Measurements from ENCODE around the gene FILIP1L. TPM values are rescaled to one million over a fixed set of nuclear protein-coding genes. Genes with fewer than 3 reads are reported as not detected.

The FILIP1L gene
- total and polyA plus RNA-seq, 2 of the 13 experiments (the other 11 are each of a cell fraction or from before 2014, with no cell fraction given), result 8.1 to 187 TPM

DNA sequence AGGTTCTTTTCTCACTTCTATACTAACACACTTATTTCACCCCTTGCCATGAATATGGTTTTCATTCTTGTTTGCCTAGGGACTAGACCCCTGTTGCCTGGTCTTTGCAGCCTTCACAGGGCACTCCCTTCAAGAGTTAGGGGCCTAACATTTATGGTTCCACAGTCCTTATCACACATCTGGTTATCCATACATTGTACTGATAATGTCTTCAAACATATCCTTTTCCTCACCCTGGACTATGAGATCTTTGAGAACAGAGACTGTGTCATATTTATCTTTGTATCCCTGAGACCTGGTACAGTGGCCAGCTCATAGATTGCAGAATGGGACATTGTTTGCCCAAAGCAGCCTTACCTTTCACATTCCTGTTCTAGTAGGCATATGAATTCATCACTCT, 190.4 kb downstream of the FILIP1L start (continued):
- TF ChIP-seq, protein P1, sequence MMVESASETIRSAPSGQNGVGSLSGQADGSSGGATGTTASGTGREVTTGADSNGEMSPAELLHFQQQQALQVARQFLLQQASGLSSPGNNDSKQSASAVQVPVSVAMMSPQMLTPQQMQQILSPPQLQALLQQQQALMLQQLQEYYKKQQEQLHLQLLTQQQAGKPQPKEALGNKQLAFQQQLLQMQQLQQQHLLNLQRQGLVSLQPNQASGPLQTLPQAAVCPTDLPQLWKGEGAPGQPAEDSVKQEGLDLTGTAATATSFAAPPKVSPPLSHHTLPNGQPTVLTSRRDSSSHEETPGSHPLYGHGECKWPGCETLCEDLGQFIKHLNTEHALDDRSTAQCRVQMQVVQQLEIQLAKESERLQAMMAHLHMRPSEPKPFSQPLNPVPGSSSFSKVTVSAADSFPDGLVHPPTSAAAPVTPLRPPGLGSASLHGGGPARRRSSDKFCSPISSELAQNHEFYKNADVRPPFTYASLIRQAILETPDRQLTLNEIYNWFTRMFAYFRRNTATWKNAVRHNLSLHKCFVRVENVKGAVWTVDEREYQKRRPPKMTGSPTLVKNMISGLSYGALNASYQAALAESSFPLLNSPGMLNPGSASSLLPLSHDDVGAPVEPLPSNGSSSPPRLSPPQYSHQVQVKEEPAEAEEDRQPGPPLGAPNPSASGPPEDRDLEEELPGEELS (CRISPR knock-in tag; IDR thresholded peaks at IDR 0.05), result peak; percentile 72
- peak; percentile 75; the same call in 1 of the 2 replicates for TF ChIP-seq ZNF792 (CRISPR knock-in tag; IDR thresholded peaks at IDR 0.05)
- no peak for TF ChIP-seq ZBTB3 (CRISPR knock-in tag; IDR thresholded peaks at IDR 0.05; ENCODE audit: borderline replicate concordance, low read depth)
- TF ChIP-seq, protein P2, sequence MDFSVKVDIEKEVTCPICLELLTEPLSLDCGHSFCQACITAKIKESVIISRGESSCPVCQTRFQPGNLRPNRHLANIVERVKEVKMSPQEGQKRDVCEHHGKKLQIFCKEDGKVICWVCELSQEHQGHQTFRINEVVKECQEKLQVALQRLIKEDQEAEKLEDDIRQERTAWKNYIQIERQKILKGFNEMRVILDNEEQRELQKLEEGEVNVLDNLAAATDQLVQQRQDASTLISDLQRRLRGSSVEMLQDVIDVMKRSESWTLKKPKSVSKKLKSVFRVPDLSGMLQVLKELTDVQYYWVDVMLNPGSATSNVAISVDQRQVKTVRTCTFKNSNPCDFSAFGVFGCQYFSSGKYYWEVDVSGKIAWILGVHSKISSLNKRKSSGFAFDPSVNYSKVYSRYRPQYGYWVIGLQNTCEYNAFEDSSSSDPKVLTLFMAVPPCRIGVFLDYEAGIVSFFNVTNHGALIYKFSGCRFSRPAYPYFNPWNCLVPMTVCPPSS (IDR thresholded peaks at IDR 0.05), result no peak
- TF ChIP-seq ZNF121 (CRISPR knock-in tag; IDR thresholded peaks at IDR 0.05), result peak; percentile 78
- no peak for TF ChIP-seq ZNF788 (CRISPR knock-in tag; IDR thresholded peaks at IDR 0.05; ENCODE audit: borderline replicate concordance)
- TF ChIP-seq RORA (CRISPR knock-in tag; IDR thresholded peaks at IDR 0.05), result no peak
- TF ChIP-seq RCOR2 (CRISPR knock-in tag; IDR thresholded peaks at IDR 0.05), result peak; percentile 64
- no peak for TF ChIP-seq FOXP1 (IDR thresholded peaks at IDR 0.05)
- TF ChIP-seq FOXP1 (CRISPR knock-in tag; IDR thresholded peaks at IDR 0.05), result peak; percentile 26; the same call in 1 of the 2 replicates
- TF ChIP-seq ZFY (CRISPR knock-in tag; IDR thresholded peaks at IDR 0.05), result no peak
- TF ChIP-seq, protein P3, sequence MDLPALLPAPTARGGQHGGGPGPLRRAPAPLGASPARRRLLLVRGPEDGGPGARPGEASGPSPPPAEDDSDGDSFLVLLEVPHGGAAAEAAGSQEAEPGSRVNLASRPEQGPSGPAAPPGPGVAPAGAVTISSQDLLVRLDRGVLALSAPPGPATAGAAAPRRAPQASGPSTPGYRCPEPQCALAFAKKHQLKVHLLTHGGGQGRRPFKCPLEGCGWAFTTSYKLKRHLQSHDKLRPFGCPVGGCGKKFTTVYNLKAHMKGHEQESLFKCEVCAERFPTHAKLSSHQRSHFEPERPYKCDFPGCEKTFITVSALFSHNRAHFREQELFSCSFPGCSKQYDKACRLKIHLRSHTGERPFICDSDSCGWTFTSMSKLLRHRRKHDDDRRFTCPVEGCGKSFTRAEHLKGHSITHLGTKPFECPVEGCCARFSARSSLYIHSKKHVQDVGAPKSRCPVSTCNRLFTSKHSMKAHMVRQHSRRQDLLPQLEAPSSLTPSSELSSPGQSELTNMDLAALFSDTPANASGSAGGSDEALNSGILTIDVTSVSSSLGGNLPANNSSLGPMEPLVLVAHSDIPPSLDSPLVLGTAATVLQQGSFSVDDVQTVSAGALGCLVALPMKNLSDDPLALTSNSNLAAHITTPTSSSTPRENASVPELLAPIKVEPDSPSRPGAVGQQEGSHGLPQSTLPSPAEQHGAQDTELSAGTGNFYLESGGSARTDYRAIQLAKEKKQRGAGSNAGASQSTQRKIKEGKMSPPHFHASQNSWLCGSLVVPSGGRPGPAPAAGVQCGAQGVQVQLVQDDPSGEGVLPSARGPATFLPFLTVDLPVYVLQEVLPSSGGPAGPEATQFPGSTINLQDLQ (CRISPR knock-in tag; IDR thresholded peaks at IDR 0.05), result no peak
- TF ChIP-seq ZSCAN9 (CRISPR knock-in tag; IDR thresholded peaks at IDR 0.05; ENCODE audit: borderline replicate concordance), result 0 out of 2 replicates have a peak, but pooled peaks have one; percentile 19
- TF ChIP-seq HOXA3 (CRISPR knock-in tag; IDR thresholded peaks at IDR 0.05), result peak; percentile 47; the same call in 1 of the 2 replicates
- peak; percentile 82 for TF ChIP-seq GFI1 (CRISPR knock-in tag; IDR thresholded peaks at IDR 0.05; ENCODE audit: borderline replicate concordance)
- no peak for TF ChIP-seq SMC3 (IDR thresholded peaks at IDR 0.05; ENCODE audit: low read length)
- TF ChIP-seq MAFG (CRISPR knock-in tag; IDR thresholded peaks at IDR 0.05), result no peak
- TF ChIP-seq ZFP62 (CRISPR knock-in tag; IDR thresholded peaks at IDR 0.05), result no peak
- TF ChIP-seq KAT7 (CRISPR knock-in tag; IDR thresholded peaks at IDR 0.05; ENCODE audit: borderline replicate concordance), result no peak
- TF ChIP-seq EP300 (IDR thresholded peaks at IDR 0.05; ENCODE audit: low read depth in 2 of 2, low read length in 2 of 2), result peak in 1 of 2 experiments; percentile 56; a peak in 1 of 4 replicates
- peak; percentile 64; the same call in 1 of the 2 replicates for TF ChIP-seq EP300 (CRISPR knock-in tag; IDR thresholded peaks at IDR 0.05; ENCODE audit: borderline replicate concordance)
- no peak for TF ChIP-seq ZNF558 (CRISPR knock-in tag; IDR thresholded peaks at IDR 0.05; ENCODE audit: borderline replicate concordance)
- TF ChIP-seq, protein P4, sequence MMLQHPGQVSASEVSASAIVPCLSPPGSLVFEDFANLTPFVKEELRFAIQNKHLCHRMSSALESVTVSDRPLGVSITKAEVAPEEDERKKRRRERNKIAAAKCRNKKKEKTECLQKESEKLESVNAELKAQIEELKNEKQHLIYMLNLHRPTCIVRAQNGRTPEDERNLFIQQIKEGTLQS (CRISPR knock-in tag; IDR thresholded peaks at IDR 0.05), result no peak
- TF ChIP-seq ZNF790 (CRISPR knock-in tag; IDR thresholded peaks at IDR 0.05; ENCODE audit: borderline replicate concordance), result no peak
- TF ChIP-seq GATAD2A (CRISPR knock-in tag; IDR thresholded peaks at IDR 0.05), result peak; percentile 59
- TF ChIP-seq ZSCAN30 (CRISPR knock-in tag; IDR thresholded peaks at IDR 0.05), result no peak
- TF ChIP-seq FOXA3 (CRISPR knock-in tag; IDR thresholded peaks at IDR 0.05), result peak; percentile 63
- peak; percentile 92; the same call in 1 of the 2 replicates for TF ChIP-seq ZNF264 (CRISPR knock-in tag; IDR thresholded peaks at IDR 0.05)
- TF ChIP-seq HNRNPL (IDR thresholded peaks at IDR 0.05; ENCODE audit: low read depth, low read length), result no peak

Measured in HepG2 (cell line).